22Rv1 (cell line): ENCODE measurements around the gene FAM3D.

Experiments used
- CTCF ChIP-seq: fragments of 450-650 bp; IDR thresholded peaks from 2 replicates; pipeline ENCODE4 v1.5.1; 2017; ENCODE audit warnings: mild to moderate bottlenecking
- ZFX ChIP-seq: fragments of 450-650 bp; IDR thresholded peaks from 2 replicates; pipeline ENCODE4 v1.6.1; 2017; ENCODE audit warnings: antibody characterized with exemption, borderline replicate concordance

GRCh38 chr3:58704745-58705144 is 38.2 kb upstream of the FAM3D start:
- no peak for TF ChIP-seq CTCF
- no peak for TF ChIP-seq ZFX
